Activated CD4-positive, alpha-beta T cell treated with anti-CD3 and anti-CD28 coated beads for 36 hours (primary cell): ENCODE results near the gene ARHGAP40. TPM values are rescaled to one million over a fixed set of nuclear protein-coding genes. Genes with fewer than 3 reads are reported as not detected.

Experiments used
- ATAC-seq: fragments of 200-7000 bp; cut with Tn5 transposase; one replicate; pipeline ENCODE4 v1.10.0; 2021; ENCODE audit warnings: mild to moderate bottlenecking, moderate library complexity
- CTCF ChIA-PET: fragments of 350-600 bp; sonication (Branson Sonifier 250); formaldehyde crosslinking; loops from one replicate; lab custom pipeline; 2021; ENCODE audit warnings: antibody characterized with exemption; lab: Charles Lee
- POLR2A ChIA-PET: fragments of 350-600 bp; sonication (Branson Sonifier 250); formaldehyde crosslinking; loops from one replicate; lab custom pipeline; 2021; ENCODE audit warnings: antibody characterized with exemption, inconsistent platforms; lab: Charles Lee
- DNase-seq: peaks from one replicate; pipeline ENCODE4 v3.0.0-alpha.2; 2020
- H3K27ac Mint-ChIP-seq: one replicate; pipeline ENCODE4 v1.8.0; 2021; ENCODE audit warnings: mixed read lengths
- H3K27me3 Mint-ChIP-seq: one replicate; pipeline ENCODE4 v1.8.0; 2021; ENCODE audit warnings: mixed read lengths
- H3K36me3 Mint-ChIP-seq: one replicate; pipeline ENCODE4 v1.8.0; 2021; ENCODE audit warnings: low read depth, mixed read lengths
- H3K4me1 Mint-ChIP-seq: one replicate; pipeline ENCODE4 v1.8.0; 2021; ENCODE audit warnings: mixed read lengths
- H3K4me3 Mint-ChIP-seq: one replicate; pipeline ENCODE4 v1.8.0; 2021; ENCODE audit warnings: mild to moderate bottlenecking, moderate library complexity, mixed read lengths
- H3K9me3 Mint-ChIP-seq: one replicate; pipeline ENCODE4 v1.8.0; 2021; ENCODE audit warnings: low read depth, mixed read lengths
- intact Hi-C, 2 experiments: fragments of 100-400 bp; cut with DNase I in 1 of 2; cut with micrococcal nuclease in 1 of 2; formaldehyde crosslinking; loops; one replicate each; pipeline versions ENCODE4 v1.14.2 to v1.15.1; 2022 to 2024; cut with DNase I, micrococcal nuclease
- total RNA-seq, 2 experiments: library from RNA; stranded (reverse); gene quantifications; one replicate each; pipeline ENCODE4 v1.2.3, GENCODE V29; 2021

The ARHGAP40 gene
- total RNA-seq, 2 experiments from 2014 or later = not detected

GRCh38 chr20:38692436-38693411, 91.1 kb downstream of the ARHGAP40 start:
- Mint-ChIP-seq H3K9me3 (no peaks in the 10 kb centered on the region), H3K4me3 (no peak overlapping the region), H3K4me1 (no peaks in the 10 kb centered on the region), H3K27ac (no peak overlapping the region), H3K36me3 (no peaks in the 10 kb centered on the region), H3K27me3 (peaks cover 30% of the 10 kb centered on the region)
- ChIA-PET POLR2A (no interaction called here), CTCF (interaction anchor here (1.0 kb wide), 1 partner anchor 11 kb away, joined by 3 read pairs; no protein-coding TSS in a partner anchor)
- ATAC-seq = no peak
- intact Hi-C loops = no loop called here
- peak; percentile 74 for DNase-seq

GRCh38 chr20:38697306-38697705, 95.7 kb downstream of the ARHGAP40 start:
- intact Hi-C loops = no loop called here
- H3K4me1 Mint-ChIP-seq = no peaks in the 10 kb centered on the region
- peaks cover 13% of the 10 kb centered on the region for H3K27me3 Mint-ChIP-seq
- H3K36me3 Mint-ChIP-seq = no peaks in the 10 kb centered on the region
- POLR2A ChIA-PET = no interaction called here
- H3K4me3 Mint-ChIP-seq = no peak overlapping the region
- no peak overlapping the region for H3K27ac Mint-ChIP-seq
- no peaks in the 10 kb centered on the region for H3K9me3 Mint-ChIP-seq
- CTCF ChIA-PET = interaction anchor here (0.6 to 1.2 kb wide), 4 partner anchors 9 to 464 kb away, joined by 3 read pairs; no protein-coding TSS in a partner anchor
- DNase-seq = no peak
- ATAC-seq = no peak

GRCh38 chr20:38698541-38698940, 96.9 kb downstream of the ARHGAP40 start:
- POLR2A ChIA-PET = no interaction called here
- ATAC-seq (no peak), DNase-seq (no peak)
- no peaks in the 10 kb centered on the region for H3K36me3 Mint-ChIP-seq
- H3K9me3 Mint-ChIP-seq = no peaks in the 10 kb centered on the region
- no peaks in the 10 kb centered on the region for H3K4me1 Mint-ChIP-seq
- H3K27ac Mint-ChIP-seq = no peak overlapping the region
- intact Hi-C loops = no loop called here
- CTCF ChIA-PET = interaction anchor here (1.1 kb wide), 1 partner anchor 8 kb away, joined by 3 read pairs; no protein-coding TSS in a partner anchor
- H3K4me3 Mint-ChIP-seq = no peak overlapping the region
- peaks cover 18% of the 10 kb centered on the region for H3K27me3 Mint-ChIP-seq

- ChIA-PET POLR2A (no interaction called here), CTCF (no interaction called here)
- intact Hi-C loops = no loop called here
- Mint-ChIP-seq H3K27ac (no peak overlapping the region), H3K36me3 (no peaks in the 10 kb centered on the region), H3K9me3 (no peaks in the 10 kb centered on the region), H3K4me3 (no peak overlapping the region), H3K27me3 (peaks cover 19% of the 10 kb centered on the region), H3K4me1 (no peaks in the 10 kb centered on the region)
- ATAC-seq (no peak), DNase-seq (no peak)
Observed at GRCh38 chr20:38700141-38700540, 98.5 kb downstream of the ARHGAP40 start.

Other genes with a start within 250 kb of the ARHGAP40 start
- 10 to 100 TPM; 70.7 to 72.4 TPM for gene SNHG17, start 166.5 kb upstream of the ARHGAP40 start, total RNA-seq
- gene RALGAPB, start 129.0 kb upstream of the ARHGAP40 start, total RNA-seq = 10 to 100 TPM; 23.5 to 27.1 TPM
- not detected for gene ADIG, start 20.6 kb upstream of the ARHGAP40 start, total RNA-seq
- not detected for gene SLC32A1, start 122.7 kb downstream of the ARHGAP40 start, total RNA-seq
- gene ACTR5, start 146.7 kb downstream of the ARHGAP40 start, total RNA-seq = 1 to 10 TPM; 6.3 to 8.4 TPM
- gene PPP1R16B, start 203.9 kb downstream of the ARHGAP40 start, total RNA-seq = 10 to 100 TPM; 78.8 to 84.0 TPM